GM03348 (cell line): ENCODE data around the gene KCNJ11.
A peak's percentile ranks its signal among the peaks of the same experiment; 100 is the strongest.
"Not testable (repeated sequence)": the region's sequence is repeated elsewhere in the genome, so short reads cannot be mapped to it uniquely, and the experiment has no call there.

ENCODE experiments used
- DNase-seq: peaks from one replicate; pipeline ENCODE4 v3.0.0; 2012; ENCODE audit warnings: low spot score

The KCNJ11 gene

GRCh38 chr11:17388609-17389210, at the start of gene KCNJ11:
Gene KCNJ11, minus strand, starts transcription at chr11:17388659. Its CDS starts 568 bp downstream, at chr11:17388091.
- DNase-seq: no peak

GRCh38 chr11:17437366-17437765, 48.9 kb upstream of the KCNJ11 start:
- DNase-seq: no peak

DNA sequence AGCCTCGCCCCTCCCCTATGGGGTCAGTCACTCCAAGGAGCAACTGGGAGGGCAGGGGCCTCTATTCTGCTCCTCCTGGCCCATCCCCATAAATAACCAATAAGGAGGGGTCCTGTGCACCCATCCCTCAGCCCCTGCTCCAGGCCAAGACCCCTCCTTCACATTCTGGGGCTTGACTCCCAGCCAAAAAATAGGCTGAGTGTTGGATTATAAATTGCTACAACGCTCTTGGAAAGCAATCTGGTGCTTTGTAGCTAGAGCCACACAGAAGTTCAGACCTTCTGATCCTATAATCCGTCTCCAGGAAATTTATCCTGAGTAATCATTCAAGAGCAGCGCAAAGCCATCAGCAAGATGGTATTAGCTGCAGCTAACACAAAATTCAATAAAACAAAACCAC, 45.6 kb upstream of the KCNJ11 start:
- no peak for DNase-seq

- peak; percentile 21 for DNase-seq
Observed at GRCh38 chr11:17432002-17432401, 43.5 kb upstream of the KCNJ11 start.

- DNase-seq: no peak
Observed at GRCh38 chr11:17431139-17431538, 42.7 kb upstream of the KCNJ11 start.

DNA sequence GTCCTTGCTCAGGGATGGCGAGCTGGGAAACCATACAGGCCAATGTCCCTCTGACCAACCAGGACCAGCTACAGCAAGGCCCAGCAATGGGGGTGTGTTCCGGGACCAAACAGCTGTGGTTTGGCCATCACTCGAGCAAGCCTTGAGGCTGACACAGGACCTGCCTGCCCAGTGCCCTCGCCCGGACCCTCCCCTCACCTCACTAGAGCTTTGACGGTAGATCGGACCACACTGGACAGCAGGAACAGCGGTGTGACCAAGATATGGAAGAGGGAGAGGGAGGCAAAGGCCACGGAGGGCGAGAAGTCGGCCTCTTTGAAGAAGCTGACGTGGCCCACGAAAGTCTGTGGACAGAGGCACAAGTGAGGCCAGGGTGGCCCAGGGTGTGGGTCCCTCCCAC, 42.2 kb upstream of the KCNJ11 start:
- DNase-seq: no peak

DNA sequence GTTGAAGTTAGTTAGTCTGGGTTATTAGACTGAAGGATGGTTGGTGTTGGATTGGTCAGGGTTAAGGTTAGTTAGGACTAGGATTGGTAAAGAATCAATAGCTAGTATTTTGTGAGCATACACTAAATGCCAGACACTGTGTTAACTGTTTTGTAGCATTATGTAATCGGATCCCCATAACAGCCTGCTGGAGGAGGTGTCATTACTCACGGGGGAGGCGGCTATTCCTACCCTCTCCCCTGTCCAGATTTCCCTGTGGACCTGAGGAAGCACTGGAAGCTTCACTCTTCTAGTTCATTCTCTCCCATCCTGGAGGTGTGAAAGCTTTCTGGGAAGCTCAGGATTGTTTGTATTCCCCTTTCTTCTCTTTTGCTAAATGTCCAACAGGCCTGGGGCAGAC, 40.5 kb upstream of the KCNJ11 start:
- DNase-seq: no peak

DNA sequence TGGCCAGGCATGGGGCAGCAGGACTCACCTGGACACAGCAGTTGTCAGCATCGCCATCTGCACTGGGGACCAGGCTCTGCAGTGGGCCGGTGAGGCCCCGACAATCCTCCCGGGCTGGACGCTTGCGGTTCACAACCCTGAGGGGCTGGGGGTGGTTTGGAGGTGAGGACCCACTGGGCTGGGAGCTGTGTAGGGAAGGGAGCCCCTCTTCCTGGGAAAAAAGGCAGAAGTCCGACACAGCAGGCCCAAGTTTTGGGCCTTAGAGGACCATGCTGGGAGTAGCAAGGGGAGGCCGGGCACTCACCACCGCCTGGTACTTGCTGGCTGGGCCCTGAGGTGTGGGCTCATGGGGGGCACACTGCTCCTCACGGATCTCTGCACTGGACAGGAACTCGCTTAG, 39.8 kb upstream of the KCNJ11 start:
- no peak for DNase-seq

- DNase-seq: not testable (repeated sequence)
Observed at GRCh38 chr11:17426233-17426632, 37.8 kb upstream of the KCNJ11 start.

DNA sequence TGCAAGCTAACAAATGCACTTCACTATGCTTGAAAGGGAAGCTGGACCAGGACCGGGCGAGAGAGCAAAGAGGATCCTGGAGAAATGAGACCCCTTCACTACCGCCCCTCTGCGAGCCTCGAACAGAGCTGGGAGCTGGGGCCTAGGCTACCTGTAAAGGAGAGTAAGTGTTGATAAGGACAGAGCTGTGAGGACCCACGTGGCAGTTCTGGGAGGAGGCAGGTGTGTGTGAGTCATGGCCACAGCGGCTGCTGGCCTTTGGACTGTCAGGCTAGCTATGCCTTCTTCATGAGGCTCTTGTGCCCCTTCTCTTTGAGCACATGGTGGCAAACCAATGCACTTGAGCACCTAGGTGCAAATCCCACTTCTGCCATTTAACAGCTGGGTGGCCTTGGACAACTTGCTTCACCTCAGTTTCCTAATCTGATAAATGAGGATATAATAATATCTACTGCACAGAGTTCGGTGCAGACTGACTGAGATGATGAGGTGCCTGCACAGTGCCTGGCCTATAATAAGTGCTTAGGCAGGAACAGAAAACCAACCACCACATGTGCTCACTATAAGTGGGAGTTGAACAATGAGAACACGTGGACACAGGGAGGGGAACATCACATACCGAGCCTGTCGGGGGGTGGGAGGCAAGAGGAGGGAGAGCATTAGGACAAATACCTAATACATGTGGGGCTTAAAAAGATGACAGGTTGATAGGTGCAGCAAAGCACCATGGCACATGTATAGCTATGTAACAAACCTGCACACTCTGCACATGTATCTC, 35.3 kb upstream of the KCNJ11 start:
- DNase-seq: no peak

- DNase-seq: no peak
Observed at GRCh38 chr11:17421781-17422180, 33.3 kb upstream of the KCNJ11 start.

DNA sequence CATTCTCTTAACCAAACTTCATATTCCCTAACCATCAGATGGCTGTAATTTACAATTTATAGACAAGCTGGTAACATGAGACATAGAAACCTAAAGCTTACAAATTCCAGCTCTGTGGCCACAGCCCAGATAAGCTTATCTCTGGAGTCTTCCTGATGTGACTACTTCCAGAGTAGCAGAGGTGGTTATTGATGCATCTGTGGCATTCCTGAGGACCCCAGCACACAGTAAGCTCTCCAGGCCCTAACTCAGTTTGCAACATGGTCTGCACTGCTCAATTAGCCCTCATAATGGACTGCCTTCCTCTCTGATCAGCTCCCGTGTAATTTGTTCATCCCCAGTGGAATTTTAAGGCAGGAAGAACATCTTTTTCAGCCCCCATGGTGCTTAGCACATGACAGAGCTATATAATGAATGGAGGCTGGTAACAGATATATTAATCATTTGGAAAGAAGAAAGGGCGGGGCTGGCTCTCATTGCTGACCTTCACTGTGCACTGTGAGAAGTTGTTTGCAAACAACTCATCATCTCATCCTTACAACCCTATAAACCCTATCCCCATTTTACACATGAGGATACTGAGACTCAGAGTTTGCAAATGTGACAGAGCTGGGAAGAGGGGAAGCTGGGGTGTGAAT, 30.1 kb upstream of the KCNJ11 start:
- no peak for DNase-seq

DNA sequence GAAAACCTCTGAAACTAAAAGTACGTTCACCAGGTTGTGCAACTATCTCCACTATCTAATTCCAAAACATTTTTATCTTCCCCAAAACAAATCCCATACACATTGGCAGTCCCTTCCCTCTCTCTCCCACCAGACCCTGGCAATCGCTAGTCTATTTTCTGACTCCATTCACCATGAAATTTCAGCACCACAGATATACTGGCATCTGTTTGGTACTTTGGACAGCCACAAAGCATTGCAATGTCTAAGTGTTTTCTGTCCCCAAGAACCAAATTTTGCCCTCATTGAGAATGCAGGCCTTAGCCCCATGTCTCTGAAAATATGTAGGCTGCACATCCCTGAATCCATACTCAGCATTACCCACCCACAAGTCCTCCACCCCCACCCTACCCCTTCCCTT, 28.0 kb upstream of the KCNJ11 start:
- DNase-seq: no peak

DNA sequence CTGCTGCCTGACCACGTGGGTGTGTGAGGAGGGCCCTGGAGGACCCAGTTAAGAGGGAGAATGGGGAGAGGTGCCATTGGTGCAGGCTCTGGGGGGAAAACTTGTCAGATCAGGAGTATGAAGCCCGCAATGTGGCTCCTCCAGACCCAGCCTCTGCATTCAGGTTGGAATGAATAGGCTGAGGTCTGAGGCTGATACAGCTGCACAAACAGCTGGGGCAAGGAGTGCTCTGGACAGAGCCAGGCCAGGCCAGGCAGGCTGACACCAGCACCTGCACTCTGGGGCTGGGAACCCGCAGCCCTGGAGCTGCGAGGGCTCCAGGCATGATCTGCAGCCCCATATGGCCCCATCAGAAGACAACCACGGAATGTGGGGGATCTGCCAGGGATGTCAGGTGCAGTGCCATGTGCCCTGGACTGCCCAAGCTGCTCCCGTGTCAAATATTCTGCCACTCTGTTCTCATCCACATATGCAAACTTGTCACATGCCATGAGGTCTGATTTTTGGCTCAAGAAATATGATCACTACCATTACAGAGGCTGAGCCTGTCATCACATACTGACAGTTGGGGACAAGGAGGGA, 27.2 kb upstream of the KCNJ11 start:
- no peak for DNase-seq

- DNase-seq: no peak
Observed at GRCh38 chr11:17414992-17415391, 26.5 kb upstream of the KCNJ11 start.

DNA sequence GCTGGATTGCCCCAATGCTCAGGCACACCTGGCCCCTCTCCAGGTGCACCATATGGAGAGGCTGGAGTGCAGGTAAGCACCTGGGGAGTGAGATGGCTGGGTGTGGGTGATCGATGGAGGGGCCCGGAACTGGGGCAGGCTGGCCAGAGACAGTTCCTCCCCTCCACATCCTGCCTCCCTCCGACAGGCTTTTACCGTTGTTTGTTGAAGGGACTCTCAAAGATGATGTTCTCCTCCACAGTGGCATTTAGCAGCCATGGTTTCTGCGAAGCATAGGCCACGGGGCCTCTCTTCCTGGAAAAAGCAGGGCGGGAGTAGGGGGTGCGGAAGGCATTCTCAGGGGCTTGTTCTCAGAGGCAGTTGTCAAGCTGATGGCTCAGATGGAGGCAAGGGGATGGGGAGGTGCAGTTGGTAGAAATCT, 25.9 kb upstream of the KCNJ11 start:
- no peak for DNase-seq

DNA sequence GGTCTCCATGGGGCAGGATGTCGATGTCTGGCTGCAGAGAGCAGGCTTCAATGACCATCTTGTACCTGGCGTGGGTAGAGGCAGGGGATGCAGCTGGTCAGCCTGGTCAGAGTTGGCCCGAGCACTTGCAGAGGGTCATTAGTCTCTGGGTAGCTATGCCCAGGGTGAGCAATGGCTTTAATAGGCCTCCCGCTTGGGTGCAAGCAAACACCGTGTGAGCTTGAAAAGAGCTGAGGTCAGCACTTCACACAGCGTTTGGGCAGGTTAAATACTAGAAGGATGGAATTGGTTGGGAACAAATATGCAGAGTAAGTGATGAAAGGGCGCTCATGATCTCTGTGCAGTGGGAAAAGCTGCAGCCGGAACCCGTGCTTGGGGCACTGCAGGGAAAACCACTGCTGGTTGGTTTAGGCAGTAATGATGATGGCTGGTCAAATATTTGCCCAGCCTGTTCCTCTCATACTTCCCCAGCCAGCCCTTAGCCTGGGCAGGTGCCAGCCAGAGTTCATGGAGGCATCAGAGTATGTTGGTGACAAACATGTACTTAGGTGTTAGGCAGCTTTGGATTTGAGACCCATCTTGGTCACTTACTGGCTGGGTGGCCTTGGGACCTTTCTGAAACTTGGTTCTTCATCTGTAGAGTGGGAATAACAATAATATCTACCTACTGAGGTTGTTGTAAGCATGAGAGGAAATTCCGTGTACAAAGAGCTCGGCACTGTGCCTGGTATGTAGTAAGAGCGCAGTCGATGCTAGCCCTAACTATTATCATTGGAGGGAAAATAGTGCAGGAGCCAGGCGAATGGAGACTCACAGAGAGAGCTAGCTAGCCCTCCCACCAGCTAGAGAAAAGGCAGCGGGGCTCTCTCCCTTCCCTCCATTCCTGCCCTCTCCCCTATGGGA, 25.2 kb upstream of the KCNJ11 start:
- DNase-seq: no peak

DNA sequence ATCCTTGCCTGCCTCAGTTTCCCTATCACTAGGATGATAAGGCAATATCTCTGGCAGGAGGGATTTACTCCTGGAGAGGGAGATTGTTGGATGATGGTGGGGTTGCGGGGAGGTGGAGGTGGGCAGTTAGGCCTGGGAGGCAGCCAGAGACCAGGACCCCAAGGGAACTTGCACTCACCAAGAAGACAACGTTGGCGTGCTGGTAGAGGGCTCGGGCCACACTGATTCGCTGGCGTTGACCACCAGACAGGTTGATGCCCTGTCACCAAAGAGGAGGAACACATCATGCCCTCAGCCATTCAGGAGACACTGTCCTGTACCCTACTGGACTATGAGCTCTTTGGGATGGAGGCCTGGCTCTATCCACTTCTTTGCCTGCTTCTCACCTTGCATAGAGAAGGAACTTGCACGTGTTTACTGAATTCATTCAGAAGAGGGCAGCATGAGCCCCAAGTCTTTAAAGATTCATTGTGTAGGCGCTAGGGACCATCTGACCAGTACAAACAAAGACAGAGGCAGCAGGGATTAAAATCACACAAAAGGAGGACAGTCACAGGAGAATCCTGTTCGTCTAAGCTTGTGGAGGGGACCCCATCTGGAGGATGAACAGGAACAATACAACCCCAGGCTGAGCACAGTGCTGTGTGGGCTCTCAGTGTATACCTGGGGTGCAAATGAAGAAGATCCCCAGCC, 24.2 kb upstream of the KCNJ11 start:
- DNase-seq: no peak

- DNase-seq: no peak
Observed at GRCh38 chr11:17411418-17411817, 23.0 kb upstream of the KCNJ11 start.

GRCh38 chr11:17410606-17411379, 22.3 kb upstream of the KCNJ11 start:
- no peak for DNase-seq

DNA sequence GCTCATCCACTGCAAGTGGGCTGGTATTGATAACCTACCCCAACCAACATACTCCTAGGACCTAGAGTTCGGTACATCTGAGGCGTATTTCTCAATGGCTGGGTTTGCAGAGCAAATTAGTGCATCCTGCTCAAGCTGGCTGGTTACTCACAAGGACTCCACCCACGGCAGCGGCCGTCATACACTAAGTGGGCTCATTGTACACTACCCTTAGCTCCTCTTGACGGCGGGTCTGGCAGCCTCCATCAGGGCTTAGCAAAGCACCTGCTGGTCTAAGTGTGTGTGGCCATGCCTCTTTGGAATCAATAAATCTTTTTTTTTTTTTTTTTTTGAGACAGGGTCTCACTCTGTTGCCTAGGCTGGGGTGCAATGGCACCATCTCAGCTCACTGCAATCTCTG, 20.2 kb upstream of the KCNJ11 start:
- no peak for DNase-seq
